ENCODE data around the gene TGIF2.

The TGIF2 gene

DNA sequence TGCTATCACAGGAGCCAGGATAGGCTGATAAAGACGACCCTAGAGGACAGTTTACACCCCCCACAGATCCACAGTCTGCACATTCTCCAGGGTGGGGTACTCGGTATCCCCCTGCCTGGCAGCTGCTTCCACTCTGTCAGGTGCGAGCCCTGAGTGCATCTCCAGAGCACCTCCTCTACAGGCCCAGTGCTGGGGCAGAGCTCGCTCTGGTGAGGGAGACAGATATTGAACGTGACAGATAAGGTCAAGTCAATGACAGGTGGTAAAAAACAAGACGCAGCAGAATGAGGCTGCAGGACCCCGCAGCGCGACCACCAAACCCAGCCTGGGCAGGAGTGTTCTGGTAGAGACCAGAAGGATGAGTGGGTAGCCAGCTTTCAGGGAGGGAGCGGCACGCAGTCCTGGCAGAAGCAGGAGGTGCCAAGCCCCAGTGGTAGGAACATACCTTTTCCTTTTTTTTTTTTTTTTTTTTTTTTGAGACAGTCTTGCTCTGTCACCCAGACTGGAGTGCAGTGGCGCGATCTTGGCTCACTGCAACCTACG is 44.5 kb upstream of the TGIF2 start:
- TF ChIP-seq, protein P1, sequence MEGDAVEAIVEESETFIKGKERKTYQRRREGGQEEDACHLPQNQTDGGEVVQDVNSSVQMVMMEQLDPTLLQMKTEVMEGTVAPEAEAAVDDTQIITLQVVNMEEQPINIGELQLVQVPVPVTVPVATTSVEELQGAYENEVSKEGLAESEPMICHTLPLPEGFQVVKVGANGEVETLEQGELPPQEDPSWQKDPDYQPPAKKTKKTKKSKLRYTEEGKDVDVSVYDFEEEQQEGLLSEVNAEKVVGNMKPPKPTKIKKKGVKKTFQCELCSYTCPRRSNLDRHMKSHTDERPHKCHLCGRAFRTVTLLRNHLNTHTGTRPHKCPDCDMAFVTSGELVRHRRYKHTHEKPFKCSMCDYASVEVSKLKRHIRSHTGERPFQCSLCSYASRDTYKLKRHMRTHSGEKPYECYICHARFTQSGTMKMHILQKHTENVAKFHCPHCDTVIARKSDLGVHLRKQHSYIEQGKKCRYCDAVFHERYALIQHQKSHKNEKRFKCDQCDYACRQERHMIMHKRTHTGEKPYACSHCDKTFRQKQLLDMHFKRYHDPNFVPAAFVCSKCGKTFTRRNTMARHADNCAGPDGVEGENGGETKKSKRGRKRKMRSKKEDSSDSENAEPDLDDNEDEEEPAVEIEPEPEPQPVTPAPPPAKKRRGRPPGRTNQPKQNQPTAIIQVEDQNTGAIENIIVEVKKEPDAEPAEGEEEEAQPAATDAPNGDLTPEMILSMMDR (IDR thresholded peaks at IDR 0.05; ENCODE audit: borderline replicate concordance, control extremely low read depth, extremely low read depth, insufficient read depth, missing control alignments), result no peak
- in situ Hi-C loops (cut with MboI; ENCODE audit: low sequenced_read_pairs, unreplicated experiment), result no loop called here
- peak; percentile 14 for DNase-seq (ENCODE audit: low spot score)

DNA sequence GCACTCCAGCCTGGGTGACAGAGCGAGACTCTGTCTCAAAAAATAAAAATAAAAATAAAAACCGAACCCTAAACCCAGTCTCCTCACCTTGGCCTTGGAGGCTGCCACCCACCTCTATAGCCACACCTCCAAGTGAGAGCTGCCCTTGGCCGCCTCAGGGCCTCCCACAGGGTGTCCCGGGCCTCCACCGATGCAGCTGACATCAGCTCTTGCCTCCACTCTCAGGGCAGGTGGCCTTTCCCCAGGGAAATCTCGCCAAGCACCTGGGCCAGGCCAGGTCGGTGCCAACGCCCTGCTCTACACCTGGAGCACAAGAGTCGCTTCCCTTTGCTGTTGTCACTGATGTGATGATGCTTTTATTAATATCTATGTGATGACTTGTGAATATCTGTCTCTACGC is 41.0 kb upstream of the TGIF2 start:
- no peak for DNase-seq (ENCODE audit: low spot score)
- in situ Hi-C loops (cut with MboI; ENCODE audit: low sequenced_read_pairs, unreplicated experiment), result no loop called here
- TF ChIP-seq, protein P1 (IDR thresholded peaks at IDR 0.05; ENCODE audit: borderline replicate concordance, control extremely low read depth, extremely low read depth, insufficient read depth, missing control alignments), result no peak

DNA sequence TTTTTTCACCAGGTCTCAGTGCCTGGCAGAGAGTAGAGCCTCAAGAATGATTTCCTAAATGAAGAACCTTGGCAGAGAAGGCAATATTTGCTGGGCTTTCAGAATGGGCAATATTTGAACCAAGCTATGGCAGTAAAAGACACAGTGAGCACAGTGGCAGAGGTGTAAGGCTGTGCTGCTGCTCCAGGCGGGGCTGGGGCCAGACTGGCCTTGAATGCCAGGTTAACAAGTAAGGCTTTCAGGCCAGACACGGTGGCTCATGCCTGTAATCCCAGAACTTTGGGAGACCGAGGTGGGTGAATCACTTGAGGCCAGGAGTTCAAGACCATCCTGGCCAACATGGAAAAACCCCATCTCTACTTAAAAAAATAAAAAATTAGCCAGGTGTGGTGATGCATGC is 40.6 kb upstream of the TGIF2 start:
- in situ Hi-C loops (cut with MboI; ENCODE audit: low sequenced_read_pairs, unreplicated experiment), result no loop called here
- no peak for DNase-seq (ENCODE audit: low spot score)
- TF ChIP-seq, protein P1 (IDR thresholded peaks at IDR 0.05; ENCODE audit: borderline replicate concordance, control extremely low read depth, extremely low read depth, insufficient read depth, missing control alignments), result no peak

DNA sequence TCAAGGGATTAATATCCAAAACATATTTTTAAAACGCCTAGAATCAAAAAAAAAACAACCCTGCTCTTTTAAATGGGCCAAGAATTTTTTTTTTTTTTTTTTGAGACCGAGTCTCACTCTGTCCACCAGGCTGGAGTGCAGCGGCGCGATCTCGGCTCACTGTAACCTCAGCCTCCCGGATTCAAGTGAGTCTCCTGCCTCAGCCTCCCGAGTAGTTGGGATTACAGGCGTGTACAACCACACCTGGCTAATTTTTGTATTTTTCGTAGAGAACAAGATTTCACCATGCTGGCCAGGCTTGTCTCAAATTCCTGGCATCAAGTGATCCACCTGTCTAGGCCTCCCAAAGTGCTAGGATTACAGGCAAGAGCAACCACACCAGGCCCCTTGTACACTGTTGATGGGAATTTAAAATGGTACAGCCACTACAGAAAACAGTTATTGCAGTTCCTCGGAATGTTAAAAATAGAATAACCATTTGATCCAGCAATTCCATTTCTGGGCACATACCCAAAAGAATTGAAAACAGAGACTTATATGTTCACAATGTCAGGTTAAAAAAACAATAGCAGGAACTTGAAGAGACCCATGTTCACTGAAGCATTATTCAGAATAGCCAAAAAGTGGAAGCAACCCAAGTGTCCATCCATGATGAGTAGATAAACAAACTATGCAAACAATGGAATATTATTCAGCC is 35.2 kb upstream of the TGIF2 start:
- in situ Hi-C loops (cut with MboI; ENCODE audit: low sequenced_read_pairs, unreplicated experiment), result no loop called here
- no peak for DNase-seq (ENCODE audit: low spot score)
- TF ChIP-seq, protein P1 (IDR thresholded peaks at IDR 0.05; ENCODE audit: borderline replicate concordance, control extremely low read depth, extremely low read depth, insufficient read depth, missing control alignments), result no peak

DNA sequence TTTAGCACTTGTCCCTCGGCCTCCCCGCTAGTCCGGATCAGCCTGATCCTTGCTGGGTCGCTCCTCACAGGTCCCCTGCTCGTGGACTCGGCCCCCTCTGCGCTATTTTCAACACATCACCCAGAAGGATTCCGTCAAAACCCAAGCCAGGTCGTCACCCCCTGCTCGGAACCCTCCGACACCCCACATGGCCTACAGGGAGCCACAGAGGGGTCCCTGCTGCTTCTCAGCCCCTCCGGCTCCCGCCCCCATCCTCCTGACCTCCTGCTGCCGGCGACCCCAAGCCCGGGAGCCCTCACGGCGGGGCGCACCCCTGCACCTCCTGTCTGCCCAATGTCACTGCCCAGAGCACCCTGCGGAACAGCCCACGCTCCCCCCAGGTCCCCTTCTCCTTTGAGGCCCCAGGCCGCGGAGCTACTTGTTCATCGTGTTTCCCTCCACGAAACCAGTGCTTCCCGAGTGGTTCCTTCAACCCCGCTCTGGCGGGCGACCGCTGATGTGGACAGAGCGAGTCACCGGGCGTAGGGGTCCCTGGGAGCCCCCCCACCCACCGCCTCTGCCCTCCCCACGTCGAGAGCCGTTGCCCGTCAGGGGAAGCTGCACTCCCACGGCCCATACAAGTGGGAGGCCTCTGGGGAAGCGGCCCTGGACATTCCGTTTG is 32.7 kb upstream of the TGIF2 start:
- TF ChIP-seq, protein P1 (IDR thresholded peaks at IDR 0.05; ENCODE audit: borderline replicate concordance, control extremely low read depth, extremely low read depth, insufficient read depth, missing control alignments), result no peak
- DNase-seq (ENCODE audit: low spot score), result no peak
- in situ Hi-C loops (cut with MboI; ENCODE audit: low sequenced_read_pairs, unreplicated experiment), result no loop called here

DNA sequence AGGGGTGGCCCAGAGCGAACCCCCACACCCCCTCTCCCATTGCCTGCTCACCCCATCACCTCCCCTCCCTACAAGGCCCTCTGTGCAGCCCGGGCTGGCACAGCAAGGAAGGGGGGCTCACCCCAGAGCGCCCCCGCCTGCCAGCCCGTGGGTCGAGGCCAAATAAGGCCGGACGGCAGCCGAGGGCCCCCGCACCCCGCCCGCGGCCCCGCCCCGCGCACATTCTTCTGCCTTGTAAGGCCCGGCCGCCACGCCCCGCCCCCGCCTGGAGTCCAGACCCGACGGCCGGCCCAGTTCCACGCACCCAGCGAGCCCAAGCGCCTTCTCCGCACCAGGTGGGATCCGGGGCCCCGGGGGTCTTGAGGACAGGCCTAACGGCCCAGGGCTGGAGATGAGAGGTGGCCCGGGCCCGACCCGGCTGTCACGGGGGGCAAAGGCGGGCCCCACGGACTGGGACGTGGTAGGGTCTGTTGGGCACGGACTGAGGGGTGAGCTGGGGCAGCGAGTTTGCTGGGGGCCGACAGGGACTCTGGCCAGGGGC is 32.1 kb upstream of the TGIF2 start, which contains the start of gene MYL9:
Gene MYL9, plus strand, starts transcription at position 293 of the 541 bp plus-strand sequence. CDS start 3,366 bp downstream, outside the sequence.
- in situ Hi-C loops (cut with MboI; ENCODE audit: low sequenced_read_pairs, unreplicated experiment), result no loop called here
- peak; percentile 84 for DNase-seq (ENCODE audit: low spot score)
- TF ChIP-seq, protein P1 (IDR thresholded peaks at IDR 0.05; ENCODE audit: borderline replicate concordance, control extremely low read depth, extremely low read depth, insufficient read depth, missing control alignments), result no peak

All from GM13976 (cell line).